IMR-90 (cell line): ENCODE measurements around the gene DIAPH2. TPM values are rescaled to one million over a fixed set of nuclear protein-coding genes. Genes with fewer than 3 reads are reported as not detected.

Experiments used
- ATAC-seq: fragments of 200-7000 bp; cut with Tn5 transposase; 2 replicates; pipeline ENCODE4 v1.9.1; 2020; ENCODE audit warnings: low read depth, mild to moderate bottlenecking, moderate library complexity
- BruUV-seq: library from RNA; stranded (reverse); fragments of 400-500 nt; replicated peaks from 2 replicates; lab custom pipeline; 2021; lab: Mats Ljungman, UMichigan
- CTCF ChIA-PET: fragments of 300-600 bp; formaldehyde crosslinking; extraction: SDS; loops from one replicate; lab custom pipeline; 2021; ENCODE audit warnings: antibody characterized with exemption; lab: Yijun Ruan, JAX
- POLR2A ChIA-PET: fragments of 300-600 bp; sonication (Branson Sonifier 250); formaldehyde crosslinking; loops from one replicate; lab custom pipeline; 2022; ENCODE audit warnings: antibody characterized with exemption; ENCODE audit not compliant: unreplicated experiment; lab: Charles Lee
- DNase-seq: peaks from one replicate; pipeline ENCODE4 v3.0.0; 2013
- H2AFZ ChIP-seq: replicated peaks from 2 replicates; pipeline ENCODE3; 2013; ENCODE audit warnings: low read length, mild to moderate bottlenecking; ENCODE audit not compliant: poor library complexity
- H2AK5ac ChIP-seq: 2 replicates; pipeline ENCODE4 v1.6.1; 2013; ENCODE audit warnings: low read depth, low read length, inconsistent platforms
- H2AK9ac ChIP-seq: replicated peaks from 2 replicates; pipeline ENCODE3; 2013; ENCODE audit warnings: mild to moderate bottlenecking, low read depth, low read length, moderate library complexity; ENCODE audit not compliant: poor library complexity
- H2BK120ac ChIP-seq: 2 replicates; pipeline ENCODE4 v1.6.1; 2013; ENCODE audit warnings: low read depth, low read length, inconsistent platforms
- H2BK15ac ChIP-seq: 3 replicates; pipeline ENCODE4 v1.6.1; 2013; ENCODE audit warnings: low read depth, low read length, inconsistent platforms
- H2BK20ac ChIP-seq: 2 replicates; pipeline ENCODE4 v1.6.1; 2013; ENCODE audit warnings: low read depth, mild to moderate bottlenecking, inconsistent platforms, low read length, moderate library complexity
- H2BK5ac ChIP-seq: 2 replicates; pipeline ENCODE4 v1.6.1; 2013; ENCODE audit warnings: mild to moderate bottlenecking, low read depth, low read length, inconsistent platforms; ENCODE audit not compliant: poor library complexity, severe bottlenecking
- H3K14ac ChIP-seq: replicated peaks from 2 replicates; pipeline ENCODE4 v1.6.1; 2013; ENCODE audit warnings: low read depth, low read length, inconsistent platforms
- H3K18ac ChIP-seq: 2 replicates; pipeline ENCODE4 v1.6.1; 2013; ENCODE audit warnings: low read depth, low read length, control low read depth
- H3K23ac ChIP-seq: 2 replicates; pipeline ENCODE4 v1.6.1; 2013; ENCODE audit warnings: low read depth, low read length, inconsistent platforms
- H3K27ac ChIP-seq: 2 replicates; pipeline ENCODE4 v1.5.1; 2013; ENCODE audit warnings: mild to moderate bottlenecking, control low read depth, low read length; ENCODE audit not compliant: insufficient read depth
- H3K27me3 ChIP-seq: 2 replicates; pipeline ENCODE4 v1.6.1; 2013; ENCODE audit warnings: low read length; ENCODE audit not compliant: control insufficient read depth, insufficient read depth
- H3K36me3 ChIP-seq: 2 replicates; pipeline ENCODE4 v1.6.1; 2013; ENCODE audit warnings: low read length, mixed read lengths; ENCODE audit not compliant: control insufficient read depth, insufficient read depth
- H3K4ac ChIP-seq: 2 replicates; pipeline ENCODE4 v1.6.1; 2013; ENCODE audit warnings: low read depth, low read length, inconsistent platforms
- H3K4me1 ChIP-seq: 2 replicates; pipeline ENCODE4 v1.6.1; 2013; ENCODE audit warnings: low read length, mixed read lengths; ENCODE audit not compliant: control insufficient read depth, insufficient read depth
- H3K4me2 ChIP-seq: 2 replicates; pipeline ENCODE4 v1.6.1; 2013; ENCODE audit warnings: low read depth, mild to moderate bottlenecking, control low read depth, low read length, moderate library complexity
- H3K4me3 ChIP-seq: 2 replicates; pipeline ENCODE4 v1.5.1; 2013; ENCODE audit warnings: low read depth, mild to moderate bottlenecking, control low read depth, low read length, moderate library complexity; ENCODE audit not compliant: insufficient read depth
- H3K56ac ChIP-seq: 2 replicates; pipeline ENCODE4 v1.6.1; 2013; ENCODE audit warnings: low read length, inconsistent platforms; ENCODE audit not compliant: insufficient read depth; ENCODE audit errors: extremely low read depth
- H3K79me1 ChIP-seq, 2 experiments: 2 replicates each; pipeline ENCODE4 v1.6.1; 2013; ENCODE audit warnings: low read length in 2 of 2, inconsistent platforms in 1 of 2, low read depth in 1 of 2
- H3K9ac ChIP-seq: 2 replicates; pipeline ENCODE4 v1.6.1; 2013; ENCODE audit warnings: low read depth, low read length, control low read depth
- H3K9me1 ChIP-seq: 2 replicates; pipeline ENCODE4 v1.6.1; 2013; ENCODE audit warnings: low read length, inconsistent platforms; ENCODE audit not compliant: insufficient read depth
- H3K9me3 ChIP-seq: 2 replicates; pipeline ENCODE4 v1.6.1; 2013; ENCODE audit warnings: low read length; ENCODE audit not compliant: control insufficient read depth, insufficient read depth
- H4K20me1 ChIP-seq: 2 replicates; pipeline ENCODE4 v1.6.1; 2013; ENCODE audit warnings: low read length, inconsistent platforms; ENCODE audit not compliant: insufficient read depth
- H4K5ac ChIP-seq: 2 replicates; pipeline ENCODE4 v1.6.1; 2013; ENCODE audit warnings: mild to moderate bottlenecking, low read depth, low read length, control low read depth
- H4K8ac ChIP-seq, 2 experiments: 2 replicates each; pipeline ENCODE4 v1.6.1; 2013; ENCODE audit warnings: low read depth in 2 of 2, low read length in 2 of 2, control low read depth in 1 of 2, inconsistent platforms in 1 of 2
- H4K91ac ChIP-seq: 2 replicates; pipeline ENCODE4 v1.6.1; 2013; ENCODE audit warnings: low read depth, low read length, inconsistent platforms; ENCODE audit not compliant: insufficient read depth
- MXI1 ChIP-seq: IDR thresholded peaks from 2 replicates; pipeline ENCODE4 v1.6.1; 2012; ENCODE audit warnings: low read depth, mild to moderate bottlenecking, low read length, moderate library complexity, borderline replicate concordance
- dilution Hi-C: fragments of 300-500 bp; cut with HindIII; formaldehyde crosslinking; loops from one replicate; pipeline ENCODE4 v1.14.3; 2018; ENCODE audit warnings: low sequenced_read_pairs; ENCODE audit not compliant: unreplicated experiment
- in situ Hi-C: fragments of 300-500 bp; cut with MboI; formaldehyde crosslinking; loops from 3 replicates; pipeline ENCODE4 v1.14.3; 2019; ENCODE audit warnings: low sequenced_read_pairs, inconsistent platforms, mixed read lengths
- intact Hi-C: fragments of 100-400 bp; cut with micrococcal nuclease; formaldehyde crosslinking; loops from 2 replicates; pipeline ENCODE4 v1.10.0; 2022
- polyA plus RNA-seq, 3 experiments: library from polyadenylated mRNA; depleted of rRNA; stranded (reverse); fragments of >200 nt; gene quantifications; 2 replicates each; pipeline ENCODE4 v1.2.3, GENCODE V29; 2012; ENCODE audit warnings: low replicate concordance in 1 of 3
- total RNA-seq: library from RNA; depleted of rRNA; stranded (reverse); fragments of >200 nt; gene quantifications from 2 replicates; pipeline ENCODE4 v1.2.3, GENCODE V29; 2012

The DIAPH2 gene
- total and polyA plus RNA-seq, 2 of the 4 experiments (the other 2 are of a cell fraction), result 3.6 to 19.9 TPM

DNA sequence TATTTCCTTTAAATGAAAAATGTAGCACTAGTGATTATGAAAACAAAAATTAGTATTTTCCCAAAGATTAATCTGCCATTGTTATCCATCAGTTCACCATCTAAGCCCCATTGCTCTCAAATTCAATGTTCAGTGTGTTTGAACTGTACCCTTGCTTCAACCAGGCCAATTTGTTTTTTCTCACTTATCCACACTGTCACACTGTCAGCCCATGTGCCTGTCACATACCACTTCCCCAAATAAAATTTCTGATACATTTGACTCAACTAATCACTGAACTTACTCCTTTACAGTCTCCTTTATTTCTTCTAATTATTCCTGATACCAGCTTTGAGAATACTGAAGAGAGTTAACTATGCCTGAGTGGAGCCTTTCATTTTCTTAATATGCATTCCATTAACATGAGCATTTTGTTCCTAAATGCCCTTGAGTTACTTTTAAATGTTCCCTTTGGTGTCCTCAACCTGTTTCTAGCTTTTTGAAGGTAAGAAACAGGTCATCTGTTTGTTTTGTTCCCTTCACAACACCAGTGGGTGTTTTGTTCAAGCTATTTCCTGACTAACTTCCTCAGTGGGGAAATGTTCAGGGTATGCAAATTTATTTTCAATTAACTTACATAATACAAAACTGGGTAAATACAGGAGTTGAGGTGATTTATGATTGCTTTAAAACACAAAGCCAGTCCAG is 316.2 kb downstream of the DIAPH2 start:
- H3K4me1 ChIP-seq, result no peaks in the 10 kb centered on the region
- ATAC-seq (no peak), DNase-seq (no peak)
- H3K14ac ChIP-seq, result no peak overlapping the region
- no peak overlapping the region for H3K4me2 ChIP-seq
- H3K4me3 ChIP-seq, result no peak overlapping the region
- CTCF ChIA-PET, result interaction anchor here (0.6 kb wide), 1 partner anchor 632 kb away, joined by 10 read pairs; no protein-coding TSS in a partner anchor
- no peak overlapping the region for H3K4ac ChIP-seq
- no peaks in the 10 kb centered on the region for H3K36me3 ChIP-seq
- H3K9me3 ChIP-seq, result no peaks in the 10 kb centered on the region
- no peaks in the 10 kb centered on the region for H3K79me1 ChIP-seq
- no peak overlapping the region for H3K18ac ChIP-seq
- H4K91ac ChIP-seq, result no peak overlapping the region
- no peak overlapping the region for H2BK120ac ChIP-seq
- no peak overlapping the region for H2AK9ac ChIP-seq
- H4K5ac ChIP-seq, result no peak overlapping the region
- H4K8ac ChIP-seq, result no peak overlapping the region
- no peak overlapping the region for H3K9ac ChIP-seq
- no peak for TF ChIP-seq MXI1
- no peak overlapping the region for H3K56ac ChIP-seq
- H3K23ac ChIP-seq, result no peak overlapping the region
- no peaks in the 10 kb centered on the region for H3K27me3 ChIP-seq
- H2AFZ ChIP-seq, result no peak overlapping the region
- no peak overlapping the region for H2BK5ac ChIP-seq
- H3K27ac ChIP-seq, result no peak overlapping the region
- POLR2A ChIA-PET, result no interaction called here
- intact Hi-C loops, result no loop called here
- H2BK15ac ChIP-seq, result no peak overlapping the region
- H3K9me1 ChIP-seq, result no peaks in the 10 kb centered on the region
- in situ Hi-C loops, result no loop called here
- H2AK5ac ChIP-seq, result no peak overlapping the region
- dilution Hi-C loops, result no loop called here
- no peaks in the 10 kb centered on the region for H4K20me1 ChIP-seq
- no peak overlapping the region for H2BK20ac ChIP-seq
- BruUV-seq, result no TSS peak
